T-helper 2 cell (primary cell): Measurements from ENCODE around the gene GPR26.

Experiments used
- DNase-seq, 5 experiments: peaks; one replicate each; pipeline versions ENCODE4 v3.0.0 to v3.0.0-alpha.2; 2012 to 2022
- total RNA-seq, 2 donors: gene quantifications; one replicate each; lab custom pipeline; 2026; lab: John Stamatoyannopoulos, UW

The GPR26 gene, protein sequence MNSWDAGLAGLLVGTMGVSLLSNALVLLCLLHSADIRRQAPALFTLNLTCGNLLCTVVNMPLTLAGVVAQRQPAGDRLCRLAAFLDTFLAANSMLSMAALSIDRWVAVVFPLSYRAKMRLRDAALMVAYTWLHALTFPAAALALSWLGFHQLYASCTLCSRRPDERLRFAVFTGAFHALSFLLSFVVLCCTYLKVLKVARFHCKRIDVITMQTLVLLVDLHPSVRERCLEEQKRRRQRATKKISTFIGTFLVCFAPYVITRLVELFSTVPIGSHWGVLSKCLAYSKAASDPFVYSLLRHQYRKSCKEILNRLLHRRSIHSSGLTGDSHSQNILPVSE
- 0 to 0.07 reads per million in 2 donors for total RNA-seq

- peak in 1 of 5 experiments; percentile 1 for DNase-seq
Observed at GRCh38 chr10:123666318-123667236, at the start of gene GPR26. Gene GPR26, plus strand, starts transcription at chr10:123666355. Its CDS starts 53 bp downstream, at chr10:123666408.

GRCh38 chr10:123618224-123618623 lies 47.9 kb upstream of the GPR26 start:
- DNase-seq = no peak

DNA sequence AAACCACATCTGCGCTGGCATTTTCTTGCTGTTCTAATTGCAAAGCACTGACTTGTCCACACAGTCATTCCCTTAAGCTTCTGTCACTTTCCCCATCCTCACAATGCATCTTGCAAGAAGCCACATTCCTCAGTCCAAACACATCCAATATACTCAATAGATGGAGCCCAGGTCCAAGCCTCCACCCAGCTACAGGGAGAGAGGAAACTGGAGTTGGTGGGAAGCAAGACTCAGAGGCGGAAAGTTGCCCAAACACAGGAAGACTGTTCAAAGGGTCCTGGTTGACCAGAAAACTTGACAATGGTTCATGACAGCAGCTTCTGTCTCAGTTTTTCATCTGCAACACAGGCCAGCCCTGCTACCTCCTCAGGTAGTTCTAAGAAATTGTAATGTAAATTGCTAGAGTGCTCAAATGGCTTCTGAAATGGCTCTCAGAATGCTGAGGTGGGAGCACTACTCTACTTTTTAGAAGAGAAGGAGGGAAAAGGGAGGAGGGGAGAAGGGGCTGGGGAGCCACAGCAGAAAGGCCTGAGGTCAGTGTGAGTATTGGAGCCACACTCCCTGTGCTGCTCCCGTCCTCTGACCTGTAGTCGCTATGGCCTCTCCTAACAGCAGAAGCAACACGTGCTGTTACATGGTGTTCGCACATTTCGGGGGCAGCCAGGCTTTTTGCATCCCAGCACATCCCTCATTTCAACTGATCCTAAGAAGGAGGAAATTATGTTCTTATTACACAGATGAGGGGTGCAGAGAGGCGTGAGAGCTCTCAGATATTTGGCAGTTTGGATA lies 46.9 kb upstream of the GPR26 start:
- no peak for DNase-seq

DNA sequence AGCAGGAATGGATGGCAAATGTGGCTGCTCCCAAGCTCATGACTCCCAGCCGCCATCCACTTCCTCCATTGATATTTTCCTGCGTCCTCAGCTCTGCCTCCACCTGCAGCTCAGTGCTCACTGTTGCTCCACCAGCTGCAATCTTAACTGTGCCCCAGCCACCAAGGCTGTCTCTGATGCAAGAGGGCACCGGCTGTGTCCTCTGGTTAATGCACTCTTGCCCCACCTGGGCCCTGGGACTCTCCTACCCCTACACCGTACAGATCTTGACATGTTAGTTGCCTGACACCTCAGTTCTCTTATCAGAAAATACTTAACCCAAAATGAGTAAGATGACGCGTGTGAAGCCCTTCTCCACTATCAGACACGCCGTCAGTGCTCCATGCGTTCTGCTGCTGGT lies 45.5 kb upstream of the GPR26 start:
- no peak for DNase-seq

DNA sequence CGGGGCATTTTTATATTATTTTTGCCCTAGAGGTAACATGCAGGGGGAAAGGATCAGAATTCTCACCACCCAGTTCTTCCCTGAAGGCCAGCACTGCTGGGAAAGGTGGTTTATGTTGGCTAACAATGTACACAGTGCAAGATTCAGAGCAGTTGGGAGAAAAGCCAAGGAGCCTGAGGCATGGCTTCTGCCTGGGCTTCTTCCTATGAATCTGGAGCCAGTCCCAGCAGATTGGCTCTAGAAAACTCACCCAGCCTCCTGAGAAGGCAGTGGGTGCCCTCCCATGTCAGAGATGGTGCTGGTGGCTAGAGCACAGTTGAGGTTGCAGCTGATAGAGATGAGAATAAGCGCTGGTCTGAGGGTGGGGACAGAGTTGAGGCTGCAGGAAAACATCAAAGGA lies 44.7 kb upstream of the GPR26 start:
- DNase-seq = no peak

- DNase-seq = no peak
Observed at GRCh38 chr10:123621916-123622315, 44.2 kb upstream of the GPR26 start.

GRCh38 chr10:123622381-123622780 lies 43.8 kb upstream of the GPR26 start:
- no peak for DNase-seq

- DNase-seq = no peak
Observed at GRCh38 chr10:123624086-123624485, 42.1 kb upstream of the GPR26 start.

GRCh38 chr10:123633106-123633505 lies 33.0 kb upstream of the GPR26 start:
- DNase-seq = no peak

- no peak for DNase-seq
Observed at GRCh38 chr10:123633636-123634035, 32.5 kb upstream of the GPR26 start.

DNA sequence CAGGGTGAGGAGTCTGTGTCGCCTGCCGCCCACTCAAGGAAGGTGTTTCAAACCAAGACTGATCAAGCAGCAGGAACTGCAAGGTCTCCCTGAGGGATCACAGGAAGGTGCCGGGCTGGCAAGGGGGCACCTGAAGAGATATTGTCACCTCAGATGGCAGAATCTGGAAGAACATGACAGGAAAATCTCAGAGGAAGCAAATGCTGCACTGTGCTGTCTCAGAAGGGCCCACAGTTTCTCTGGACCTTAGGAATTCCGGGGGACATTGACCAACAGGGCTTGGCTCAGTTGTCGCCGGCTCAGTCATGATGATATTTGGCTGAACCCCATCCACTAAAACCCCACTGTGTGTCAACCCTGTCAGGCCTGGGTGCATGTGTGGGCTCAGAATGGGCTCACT lies 31.9 kb upstream of the GPR26 start:
- DNase-seq = no peak

- no peak for DNase-seq
Observed at GRCh38 chr10:123635131-123635530, 31.0 kb upstream of the GPR26 start.

- DNase-seq = no peak
Observed at GRCh38 chr10:123635745-123636144, 30.4 kb upstream of the GPR26 start.

DNA sequence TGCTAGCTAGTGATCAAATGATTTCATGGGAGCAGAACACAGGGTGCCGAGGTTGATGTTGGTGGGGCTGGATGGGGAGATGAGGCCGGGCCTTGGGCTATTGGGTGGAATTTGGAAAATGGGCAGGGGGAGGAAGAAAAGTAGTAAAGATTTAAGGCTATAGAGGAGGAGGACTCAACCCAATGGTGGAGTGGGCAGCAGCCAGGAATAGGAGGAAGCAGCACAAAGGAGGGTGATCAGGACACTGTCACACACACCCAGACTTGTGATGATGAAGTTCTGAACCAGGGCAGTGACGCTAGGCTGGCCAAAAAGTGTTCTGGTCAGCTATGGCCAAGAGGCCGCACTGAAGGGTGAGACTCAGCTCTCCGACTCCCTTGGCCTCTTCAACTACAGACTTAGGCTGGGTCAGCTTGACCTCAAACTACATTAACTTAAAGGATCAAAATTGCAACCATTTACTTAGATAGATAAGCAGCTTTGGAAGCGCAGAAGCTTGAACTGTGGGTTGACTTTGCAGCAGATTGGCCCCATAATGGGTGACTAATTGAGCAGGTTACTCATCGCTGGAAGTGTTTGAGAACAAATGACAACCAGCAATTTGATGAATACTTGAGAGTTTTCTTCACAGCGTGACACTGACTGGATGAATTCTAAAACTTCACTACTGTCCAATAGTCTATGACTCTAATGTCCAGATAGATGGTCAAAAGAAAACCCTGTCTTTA lies 29.4 kb upstream of the GPR26 start:
- no peak for DNase-seq

GRCh38 chr10:123637326-123637880 lies 28.8 kb upstream of the GPR26 start:
- DNase-seq = no peak

- DNase-seq = no peak
Observed at GRCh38 chr10:123639131-123639530, 27.0 kb upstream of the GPR26 start.

DNA sequence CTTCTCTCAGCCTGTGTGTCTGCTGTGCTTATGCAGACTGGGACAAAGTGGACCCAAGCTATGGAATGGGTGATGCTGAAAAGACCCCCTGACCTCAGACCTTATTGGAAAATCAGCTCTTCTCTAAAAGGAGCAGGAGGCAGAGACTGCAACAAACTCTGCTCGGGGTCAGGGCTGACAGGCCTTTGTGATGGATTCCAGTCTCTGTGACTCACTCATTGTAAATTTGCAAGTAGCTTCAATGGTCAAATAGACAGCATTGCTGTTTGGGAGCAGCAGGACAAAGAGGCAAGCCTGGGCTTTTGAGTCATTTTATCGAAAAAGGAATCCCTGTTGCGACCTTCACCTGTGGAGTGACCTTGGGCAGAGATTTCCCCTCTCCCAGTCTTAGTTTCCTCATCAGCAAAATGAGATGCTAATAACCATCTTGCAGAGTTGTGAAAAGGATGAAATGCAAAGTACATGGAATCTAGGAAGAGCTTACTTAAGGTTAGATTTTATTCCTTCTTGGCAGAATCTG lies 26.1 kb upstream of the GPR26 start:
- DNase-seq = no peak

DNA sequence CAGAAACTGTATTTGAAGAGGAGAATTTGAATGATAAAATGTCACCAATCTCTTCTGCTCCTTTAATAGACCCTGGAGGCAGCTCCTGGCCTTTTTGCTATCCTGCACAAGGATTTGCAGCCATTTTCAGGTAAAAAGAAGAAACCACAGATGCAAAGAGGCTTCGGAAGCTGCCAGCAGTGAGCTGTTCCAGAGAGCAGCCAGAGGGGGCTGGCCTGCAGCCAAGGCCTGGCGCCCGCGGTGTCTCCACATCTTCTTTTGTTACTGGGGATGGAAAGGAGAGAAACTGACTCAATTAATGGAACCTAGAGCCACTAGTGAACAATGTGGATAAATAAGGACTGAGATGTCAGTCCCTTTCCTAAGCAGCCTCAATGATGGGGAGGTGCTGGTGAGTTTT lies 23.9 kb upstream of the GPR26 start:
- DNase-seq = no peak

GRCh38 chr10:123642697-123643096 lies 23.5 kb upstream of the GPR26 start:
- DNase-seq = no peak

GRCh38 chr10:123643315-123643714 lies 22.8 kb upstream of the GPR26 start:
- no peak for DNase-seq

DNA sequence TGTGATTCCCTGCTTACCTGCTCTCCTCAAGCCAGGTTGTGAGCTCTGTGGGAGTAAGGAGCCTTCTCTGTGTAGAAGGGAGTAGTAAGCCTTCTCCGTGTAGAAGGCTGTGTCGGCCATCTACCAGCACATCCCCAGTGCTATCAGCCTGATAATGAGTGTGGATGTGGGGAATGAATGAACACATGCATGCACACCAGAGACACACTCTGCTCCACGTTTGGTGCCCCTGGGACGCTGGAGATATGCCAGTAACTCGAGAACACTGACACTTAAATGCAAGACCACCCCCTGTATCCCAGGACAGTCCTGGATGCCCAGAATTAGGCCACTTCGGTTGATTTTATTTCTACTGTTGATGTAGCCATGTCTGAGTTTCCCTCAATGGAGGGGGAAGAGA lies 21.1 kb upstream of the GPR26 start:
- DNase-seq = no peak

DNA sequence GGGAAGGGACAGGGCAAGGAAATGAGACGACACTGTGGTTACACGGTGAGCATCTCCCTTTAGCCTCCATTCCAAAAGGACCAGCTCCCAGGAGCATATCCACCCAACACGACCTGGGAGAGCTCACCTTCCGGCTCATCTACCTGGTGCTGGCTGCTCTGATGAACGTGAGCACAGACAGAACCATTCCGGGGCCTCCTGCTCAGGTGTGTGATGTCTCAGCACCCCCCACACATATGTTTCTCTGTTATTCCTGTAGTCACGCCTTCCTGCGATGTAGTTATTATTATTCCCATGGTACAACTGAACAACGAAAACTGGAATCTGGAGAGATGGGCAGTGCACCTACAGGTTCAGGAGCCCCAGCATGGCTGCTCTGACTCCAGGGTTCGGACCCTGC lies 20.5 kb upstream of the GPR26 start:
- no peak for DNase-seq
